Measurements from ENCODE around the gene IRX3.

GRCh38 chr16:54236773-54237172, 49.8 kb downstream of the IRX3 start:
- TF ChIP-seq CTCF (IDR thresholded peaks at IDR 0.05) (no peak), POLR2A (IDR thresholded peaks at IDR 0.05) (no peak)

Data from right lobe of liver (tissue), 4 donors.